ENCODE results near the gene ARHGAP26. TPM values are rescaled to one million over a fixed set of nuclear protein-coding genes. Genes with fewer than 3 reads are reported as not detected.
A peak's percentile ranks its signal among the peaks of the same experiment; 100 is the strongest.

Gene ARHGAP26
- total and polyA plus RNA-seq, 10 donors: 4.2 to 148 (median 55.5) TPM

GRCh38 chr5:142805339-142805738 lies 35.2 kb downstream of the ARHGAP26 start:
- DNase-seq: no peak
- Histone ChIP-seq H3K27ac (peak overlapping the region in 2 of 8 donors; percentile 93 to 94), H3K27me3 (replicated peaks in 1 of 7) (no peaks in the 10 kb centered on the region), H3K4me3 (no peak overlapping the region), H3K9me3 (no peaks in the 10 kb centered on the region), H3K36me3 (no peaks in the 10 kb centered on the region), H3K4me1 (peaks cover 21 to 100% (median 60%) of the 10 kb centered on the region in 6 donors)
- intact Hi-C loops (cut with DNase I; ENCODE audit: low total_unique reads): no loop called here
- TF ChIP-seq POLR2AphosphoS5 (IDR thresholded peaks at IDR 0.05) (no peak), CTCF (IDR thresholded peaks at IDR 0.05 in 8 of 11, conservative IDR thresholded peaks at IDR 0.05 in 3 of 11) (no peak), POLR2A (IDR thresholded peaks at IDR 0.05) (no peak)
- 95 to 99% (median 98%) methylated on average over 3 of the region's 3 CpGs for WGBS, 5 donors

GRCh38 chr5:142806841-142807267 lies 36.7 kb downstream of the ARHGAP26 start:
- H3K27ac ChIP-seq: peak overlapping the region in 6 of 8 donors; percentile 16 to 78 (median 66)
- peaks cover 15 to 100% (median 56%) of the 10 kb centered on the region in 6 donors for H3K4me1 ChIP-seq
- no peak for TF ChIP-seq POLR2AphosphoS5 (IDR thresholded peaks at IDR 0.05)
- TF ChIP-seq CTCF (IDR thresholded peaks at IDR 0.05 in 8 of 11, conservative IDR thresholded peaks at IDR 0.05 in 3 of 11): no peak
- TF ChIP-seq POLR2A (IDR thresholded peaks at IDR 0.05): no peak
- H3K27me3 ChIP-seq (replicated peaks in 1 of 7): no peaks in the 10 kb centered on the region
- peak overlapping the region in 1 of 8 donors; percentile 21 for H3K4me3 ChIP-seq
- intact Hi-C loops (cut with DNase I; ENCODE audit: low total_unique reads): no loop called here
- no peaks in the 10 kb centered on the region for H3K9me3 ChIP-seq
- 86 to 98% (median 90%) methylated on average over 2 of the region's 2 CpGs for WGBS, 5 donors
- DNase-seq: no peak
- H3K36me3 ChIP-seq: no peaks in the 10 kb centered on the region

- no peak for DNase-seq
- Histone ChIP-seq H3K4me1 (peaks cover 15 to 100% (median 59%) of the 10 kb centered on the region in 6 donors), H3K4me3 (peak overlapping the region in 1 of 8 donors; percentile 21), H3K9me3 (no peaks in the 10 kb centered on the region), H3K27me3 (replicated peaks in 1 of 7) (no peaks in the 10 kb centered on the region), H3K27ac (peak overlapping the region in 6 of 8 donors; percentile 16 to 78 (median 66)), H3K36me3 (no peaks in the 10 kb centered on the region)
- 29 to 51% (median 44%) methylated on average over 6 of the region's 6 CpGs for WGBS, 5 donors
- no peak for TF ChIP-seq POLR2A (IDR thresholded peaks at IDR 0.05)
- TF ChIP-seq POLR2AphosphoS5 (IDR thresholded peaks at IDR 0.05): peak in 2 of 3 donors; percentile 50 to 66
- intact Hi-C loops (cut with DNase I; ENCODE audit: low total_unique reads): no loop called here
These were observed 37.3 kb downstream of the ARHGAP26 start for GRCh38 chr5:142807372-142807911.

- TF ChIP-seq POLR2A (IDR thresholded peaks at IDR 0.05) (no peak), POLR2AphosphoS5 (IDR thresholded peaks at IDR 0.05) (no peak), CTCF (IDR thresholded peaks at IDR 0.05 in 8 of 11, conservative IDR thresholded peaks at IDR 0.05 in 3 of 11) (no peak)
- Histone ChIP-seq H3K36me3 (no peaks in the 10 kb centered on the region), H3K27me3 (replicated peaks in 1 of 7) (no peaks in the 10 kb centered on the region), H3K9me3 (no peaks in the 10 kb centered on the region), H3K4me3 (no peak overlapping the region), H3K27ac (peak overlapping the region in 5 of 8 donors; percentile 28 to 76 (median 57)), H3K4me1 (peaks cover 15 to 100% (median 57%) of the 10 kb centered on the region in 6 donors)
- WGBS, 5 donors: 82 to 95% (median 88%) methylated on average over 2 of the region's 2 CpGs
- intact Hi-C loops (cut with DNase I; ENCODE audit: low total_unique reads): no loop called here
- no peak for DNase-seq
These were observed 38.9 kb downstream of the ARHGAP26 start for GRCh38 chr5:142808878-142809598.
